Hepatocyte (in vitro differentiated cells): Measurements from ENCODE around the gene SNRNP70. TPM values are rescaled to one million over a fixed set of nuclear protein-coding genes. Genes with fewer than 3 reads are reported as not detected.

ENCODE experiments used
- DNase-seq: peaks from one replicate; pipeline ENCODE4 v3.0.0-alpha.2; 2016; ENCODE audit warnings: low spot score
- H2AFZ ChIP-seq: fragments of 200-600 bp; sonication (generic); 2 replicates; pipeline ENCODE4 v1.6.0; 2016; ENCODE audit warnings: antibody characterized with exemption, mild to moderate bottlenecking
- H3K27ac ChIP-seq: fragments of 200-600 bp; sonication (generic); 2 replicates; pipeline ENCODE4 v1.5.1; 2016; ENCODE audit warnings: mild to moderate bottlenecking
- H3K27me3 ChIP-seq: fragments of 200-600 bp; sonication (generic); 2 replicates; pipeline ENCODE4 v1.6.1; 2016
- H3K36me3 ChIP-seq: fragments of 200-600 bp; sonication (generic); replicated peaks from 2 replicates; pipeline ENCODE4 v1.5.1; 2016; ENCODE audit warnings: low read depth; ENCODE audit not compliant: insufficient read depth
- H3K4me1 ChIP-seq: fragments of 200-600 bp; sonication (generic); 2 replicates; pipeline ENCODE4 v1.5.1; 2016; ENCODE audit warnings: mild to moderate bottlenecking, moderate library complexity; ENCODE audit not compliant: insufficient read depth
- H3K4me2 ChIP-seq: fragments of 200-600 bp; sonication (generic); 2 replicates; pipeline ENCODE4 v1.6.0; 2016
- H3K4me3 ChIP-seq: fragments of 200-600 bp; sonication (generic); 2 replicates; pipeline ENCODE4 v1.5.1; 2016; ENCODE audit warnings: mild to moderate bottlenecking
- H3K79me2 ChIP-seq: fragments of 200-600 bp; sonication (generic); 2 replicates; pipeline ENCODE4 v1.6.0; 2017; ENCODE audit warnings: mild to moderate bottlenecking
- H3K9me2 ChIP-seq: fragments of 200-600 bp; sonication (generic); replicated peaks from 2 replicates; pipeline ENCODE4 v1.6.0; 2017; ENCODE audit warnings: mild to moderate bottlenecking; ENCODE audit not compliant: insufficient read depth
- H3K9me3 ChIP-seq: fragments of 200-600 bp; sonication (generic); 2 replicates; pipeline ENCODE4 v1.5.1; 2016; ENCODE audit warnings: low read depth, mild to moderate bottlenecking
- H4K20me1 ChIP-seq: fragments of 200-600 bp; sonication (generic); 2 replicates; pipeline ENCODE4 v1.6.0; 2016; ENCODE audit warnings: mild to moderate bottlenecking; ENCODE audit not compliant: insufficient read depth, poor library complexity, severe bottlenecking
- CTCF ChIP-seq: fragments of 200-600 bp; sonication (generic); IDR thresholded peaks from 2 replicates; pipeline ENCODE4 v1.5.1; 2016; ENCODE audit warnings: antibody characterized with exemption, mild to moderate bottlenecking; ENCODE audit not compliant: poor library complexity
- EZH2 ChIP-seq: fragments of 200-600 bp; sonication (generic); IDR thresholded peaks from 2 replicates; pipeline ENCODE4 v1.6.1; 2016; ENCODE audit warnings: antibody characterized with exemption, mild to moderate bottlenecking, borderline replicate concordance
- EZH2phosphoT487 ChIP-seq: fragments of 200-600 bp; sonication (generic); IDR thresholded peaks from one replicate; pipeline ENCODE4 v1.6.1; 2018; ENCODE audit warnings: antibody characterized with exemption, mild to moderate bottlenecking, low read depth, moderate library complexity; ENCODE audit not compliant: unreplicated experiment, severe bottlenecking
- WGBS: methylation state at CpG from one replicate; pipeline ENCODE4 v1.1.6; 2016; ENCODE audit warnings: low lambda C conversion rate; ENCODE audit errors: missing lambda C conversion rate; 5-methylcytosine and 5-hydroxymethylcytosine counted together
- polyA plus RNA-seq: library from polyadenylated mRNA; unstranded; fragments of >200 nt; fragmentation: Nextera tagmentation; extraction: Ambion mirVana; gene quantifications from 2 replicates; pipeline ENCODE4 v1.2.1, GENCODE V29; 2016
- total RNA-seq: library from RNA; depleted of rRNA; stranded (reverse); fragments of >200 nt; gene quantifications from 2 replicates; pipeline ENCODE4 v1.2.3, GENCODE V29; 2014

SNRNP70 gene
- total and polyA plus RNA-seq, 2 experiments from 2014 or later = 190 to 248 TPM

- H3K27me3 ChIP-seq = peaks cover 9% of the 10 kb centered on the region
- no peak overlapping the region for H3K4me3 ChIP-seq
- H3K4me1 ChIP-seq = peaks cover 17% of the 10 kb centered on the region
- TF ChIP-seq CTCF (no peak), EZH2phosphoT487 (no peak), EZH2 (no peak)
- WGBS = 60% methylated on average over 9 of the region's 9 CpGs
- H3K36me3 ChIP-seq = no peaks in the 10 kb centered on the region
- no peak overlapping the region for H3K27ac ChIP-seq
- H3K9me2 ChIP-seq = no peaks in the 10 kb centered on the region
- no peaks in the 10 kb centered on the region for H4K20me1 ChIP-seq
- no peaks in the 10 kb centered on the region for H3K79me2 ChIP-seq
- DNase-seq = no peak
- no peak overlapping the region for H3K4me2 ChIP-seq
- H3K9me3 ChIP-seq = no peaks in the 10 kb centered on the region
- no peak overlapping the region for H2AFZ ChIP-seq
Observed at GRCh38 chr19:49059053-49059452, 26.2 kb upstream of the SNRNP70 start.

GRCh38 chr19:49061000-49061399 is 24.3 kb upstream of the SNRNP70 start:
- no peaks in the 10 kb centered on the region for H3K36me3 ChIP-seq
- H4K20me1 ChIP-seq = no peaks in the 10 kb centered on the region
- peaks cover 24% of the 10 kb centered on the region for H3K4me1 ChIP-seq
- no peak overlapping the region for H3K4me3 ChIP-seq
- no peak for TF ChIP-seq EZH2
- TF ChIP-seq EZH2phosphoT487 = no peak
- no peak for TF ChIP-seq CTCF
- H3K27me3 ChIP-seq = peaks cover 13% of the 10 kb centered on the region
- no peak overlapping the region for H3K4me2 ChIP-seq
- no peaks in the 10 kb centered on the region for H3K9me2 ChIP-seq
- no peak overlapping the region for H2AFZ ChIP-seq
- WGBS = 100% methylated on average over 2 of the region's 2 CpGs
- H3K9me3 ChIP-seq = no peaks in the 10 kb centered on the region
- no peak for DNase-seq
- no peaks in the 10 kb centered on the region for H3K79me2 ChIP-seq
- H3K27ac ChIP-seq = no peak overlapping the region

GRCh38 chr19:49061445-49061844 is 23.8 kb upstream of the SNRNP70 start:
- no peak overlapping the region for H3K4me3 ChIP-seq
- H3K36me3 ChIP-seq = no peaks in the 10 kb centered on the region
- 90% methylated on average over 24 of the region's 25 CpGs for WGBS
- peaks cover 12% of the 10 kb centered on the region for H3K27me3 ChIP-seq
- no peak for DNase-seq
- no peaks in the 10 kb centered on the region for H3K9me3 ChIP-seq
- no peak overlapping the region for H3K4me2 ChIP-seq
- no peaks in the 10 kb centered on the region for H3K9me2 ChIP-seq
- no peaks in the 10 kb centered on the region for H3K79me2 ChIP-seq
- no peaks in the 10 kb centered on the region for H4K20me1 ChIP-seq
- no peak overlapping the region for H2AFZ ChIP-seq
- no peak overlapping the region for H3K27ac ChIP-seq
- peaks cover 20% of the 10 kb centered on the region for H3K4me1 ChIP-seq
- no peak for TF ChIP-seq EZH2
- TF ChIP-seq EZH2phosphoT487 = no peak
- no peak for TF ChIP-seq CTCF
